Mammary epithelial cell (primary cell): ENCODE measurements around the gene MRPS34.

Experiments used
- EZH2 ChIP-seq: IDR thresholded peaks from 2 replicates; pipeline ENCODE4 v1.6.1; 2012; ENCODE audit warnings: low read length, inconsistent platforms, borderline replicate concordance
- TF ChIP-seq, protein P1 (sequence below), 2 donors: IDR thresholded peaks in 1 of 2; conservative IDR thresholded peaks in 1 of 2; 2 replicates each; pipeline ENCODE4 v1.5.1; 2011 to 2012; ENCODE audit warnings: inconsistent platforms in 2 of 2, low read length in 2 of 2, mild to moderate bottlenecking in 2 of 2, control low read depth in 1 of 2, low read depth in 1 of 2; ENCODE audit not compliant: insufficient read depth in 1 of 2; ENCODE audit errors: extremely low read depth in 1 of 2

DNA sequence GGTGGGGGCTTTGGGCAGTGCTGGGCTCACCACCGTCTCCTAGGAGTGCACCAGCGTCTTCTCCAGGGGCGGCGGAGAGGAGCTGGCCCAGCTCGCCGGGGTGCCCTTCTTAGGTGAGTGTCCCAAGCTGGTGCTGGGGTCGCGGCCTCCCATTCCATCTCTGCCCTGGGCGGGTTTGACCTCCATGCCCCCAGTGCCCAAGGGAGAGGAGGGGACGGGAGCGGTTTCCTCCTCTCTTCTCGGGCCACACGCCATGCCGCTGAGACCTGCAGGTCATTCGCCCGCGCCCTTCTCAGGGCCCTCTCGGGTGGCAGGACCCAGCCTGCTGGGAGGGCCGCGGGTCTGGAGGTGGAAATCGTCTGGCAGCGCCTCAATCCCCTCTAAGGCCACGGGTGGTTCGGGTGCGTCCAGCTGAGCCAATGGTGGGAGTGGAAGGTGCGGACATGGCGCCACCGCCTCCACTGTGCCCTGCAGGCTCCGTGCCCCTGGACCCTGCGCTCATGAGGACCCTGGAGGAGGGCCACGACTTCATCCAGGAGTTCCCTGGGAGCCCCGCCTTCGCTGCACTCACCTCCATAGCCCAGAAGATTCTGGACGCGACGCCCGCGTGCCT lies 15.3 kb upstream of the MRPS34 start:
- TF ChIP-seq EZH2 = no peak
- TF ChIP-seq, protein P1, sequence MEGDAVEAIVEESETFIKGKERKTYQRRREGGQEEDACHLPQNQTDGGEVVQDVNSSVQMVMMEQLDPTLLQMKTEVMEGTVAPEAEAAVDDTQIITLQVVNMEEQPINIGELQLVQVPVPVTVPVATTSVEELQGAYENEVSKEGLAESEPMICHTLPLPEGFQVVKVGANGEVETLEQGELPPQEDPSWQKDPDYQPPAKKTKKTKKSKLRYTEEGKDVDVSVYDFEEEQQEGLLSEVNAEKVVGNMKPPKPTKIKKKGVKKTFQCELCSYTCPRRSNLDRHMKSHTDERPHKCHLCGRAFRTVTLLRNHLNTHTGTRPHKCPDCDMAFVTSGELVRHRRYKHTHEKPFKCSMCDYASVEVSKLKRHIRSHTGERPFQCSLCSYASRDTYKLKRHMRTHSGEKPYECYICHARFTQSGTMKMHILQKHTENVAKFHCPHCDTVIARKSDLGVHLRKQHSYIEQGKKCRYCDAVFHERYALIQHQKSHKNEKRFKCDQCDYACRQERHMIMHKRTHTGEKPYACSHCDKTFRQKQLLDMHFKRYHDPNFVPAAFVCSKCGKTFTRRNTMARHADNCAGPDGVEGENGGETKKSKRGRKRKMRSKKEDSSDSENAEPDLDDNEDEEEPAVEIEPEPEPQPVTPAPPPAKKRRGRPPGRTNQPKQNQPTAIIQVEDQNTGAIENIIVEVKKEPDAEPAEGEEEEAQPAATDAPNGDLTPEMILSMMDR (conservative IDR thresholded peaks at IDR 0.05 in 1 of 2, IDR thresholded peaks at IDR 0.05 in 1 of 2; ENCODE audit: extremely low read depth in 1 of 2, insufficient read depth in 1 of 2, low read depth in 1 of 2, low read length in 2 of 2) = no peak
